C4-2B (cell line): ENCODE data around the gene LRP3.

Experiments used
- CTCF ChIP-seq: fragments of 450-650 bp; conservative IDR thresholded peaks from 2 replicates; pipeline ENCODE4 v1.5.1; 2017; ENCODE audit warnings: mild to moderate bottlenecking
- ZFX ChIP-seq: fragments of 450-650 bp; IDR thresholded peaks from 2 replicates; pipeline ENCODE4 v1.6.1; 2017

GRCh38 chr19:33193269-33193864 is 763 bp upstream of the LRP3 start:
- no peak for TF ChIP-seq CTCF
- no peak for TF ChIP-seq ZFX
